Measurements from ENCODE around the gene NRXN2.
"Not testable (repeated sequence)": the region's sequence is repeated elsewhere in the genome, so short reads cannot be mapped to it uniquely, and the experiment has no call there.

The NRXN2 gene

GRCh38 chr11:64599698-64600211, 123.2 kb downstream of the NRXN2 start:
- H3K4me2 ChIP-seq: no peak overlapping the region
- H2AFZ ChIP-seq (ENCODE audit: low read depth): no peak overlapping the region
- TF ChIP-seq, protein P1, sequence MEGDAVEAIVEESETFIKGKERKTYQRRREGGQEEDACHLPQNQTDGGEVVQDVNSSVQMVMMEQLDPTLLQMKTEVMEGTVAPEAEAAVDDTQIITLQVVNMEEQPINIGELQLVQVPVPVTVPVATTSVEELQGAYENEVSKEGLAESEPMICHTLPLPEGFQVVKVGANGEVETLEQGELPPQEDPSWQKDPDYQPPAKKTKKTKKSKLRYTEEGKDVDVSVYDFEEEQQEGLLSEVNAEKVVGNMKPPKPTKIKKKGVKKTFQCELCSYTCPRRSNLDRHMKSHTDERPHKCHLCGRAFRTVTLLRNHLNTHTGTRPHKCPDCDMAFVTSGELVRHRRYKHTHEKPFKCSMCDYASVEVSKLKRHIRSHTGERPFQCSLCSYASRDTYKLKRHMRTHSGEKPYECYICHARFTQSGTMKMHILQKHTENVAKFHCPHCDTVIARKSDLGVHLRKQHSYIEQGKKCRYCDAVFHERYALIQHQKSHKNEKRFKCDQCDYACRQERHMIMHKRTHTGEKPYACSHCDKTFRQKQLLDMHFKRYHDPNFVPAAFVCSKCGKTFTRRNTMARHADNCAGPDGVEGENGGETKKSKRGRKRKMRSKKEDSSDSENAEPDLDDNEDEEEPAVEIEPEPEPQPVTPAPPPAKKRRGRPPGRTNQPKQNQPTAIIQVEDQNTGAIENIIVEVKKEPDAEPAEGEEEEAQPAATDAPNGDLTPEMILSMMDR (conservative IDR thresholded peaks at IDR 0.05; ENCODE audit: low read depth, low read length): no peak

DNA sequence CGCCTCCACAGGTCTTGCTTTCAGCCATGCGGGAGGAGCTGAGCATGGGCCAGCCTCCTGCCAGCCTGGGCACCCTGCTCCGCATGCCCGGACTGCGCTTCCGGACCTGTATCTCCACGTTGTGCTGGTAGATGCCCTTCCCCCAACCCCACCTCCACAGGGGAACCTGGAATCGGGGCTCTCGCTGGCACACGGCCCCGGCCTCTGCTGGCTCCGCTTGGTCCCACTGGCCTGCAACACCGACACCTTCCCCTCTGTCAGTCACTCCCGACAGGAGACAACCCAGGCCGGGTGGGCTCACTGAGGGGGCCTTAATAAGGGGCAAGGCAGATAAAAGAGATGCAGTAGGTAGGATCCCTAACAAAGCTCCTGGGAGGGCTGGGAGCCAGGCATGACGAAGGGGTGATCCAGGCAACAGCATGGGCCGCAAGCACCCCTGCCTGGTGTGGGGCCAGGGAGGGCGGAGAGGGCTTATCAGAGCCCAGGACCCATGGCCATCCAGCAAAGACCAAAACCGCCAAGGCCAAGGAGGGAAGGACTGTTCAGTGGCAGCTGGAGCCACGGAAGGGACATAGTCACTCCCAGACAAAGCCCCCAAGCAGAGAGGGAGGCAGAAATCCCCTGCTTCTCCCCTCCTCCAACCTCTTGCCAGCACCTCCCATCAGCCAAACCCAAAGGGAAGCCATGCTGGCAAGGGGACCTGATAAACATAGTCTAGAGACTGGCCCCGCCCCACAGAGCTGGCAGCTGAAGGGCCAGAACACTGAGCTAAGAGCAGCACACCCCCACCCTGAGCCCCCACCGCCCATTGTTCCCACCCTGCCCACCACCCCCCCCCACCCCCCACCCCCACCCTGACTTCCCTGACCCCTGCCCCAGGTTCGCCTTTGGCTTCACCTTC, 124.0 kb downstream of the NRXN2 start:
- H3K4me3 ChIP-seq (IDR thresholded peaks at IDR 0.05; ENCODE audit: insufficient read depth, low read depth, low read length): no peak overlapping the region
- no peak overlapping the region for H3K27ac ChIP-seq
- no peaks in the 10 kb centered on the region for H4K20me1 ChIP-seq (ENCODE audit: insufficient read depth)
- H3K4me2 ChIP-seq: no peak overlapping the region
- H3K79me2 ChIP-seq (ENCODE audit: insufficient read depth, low read depth): no peaks in the 10 kb centered on the region
- peaks cover 53% of the 10 kb centered on the region for H3K27me3 ChIP-seq (ENCODE audit: insufficient read depth, low read depth)
- H2AFZ ChIP-seq (ENCODE audit: low read depth): no peak overlapping the region
- no peak overlapping the region for H3K9ac ChIP-seq
- TF ChIP-seq, protein P1 (conservative IDR thresholded peaks at IDR 0.05; ENCODE audit: low read depth, low read length): no peak
- H3K4me1 ChIP-seq (ENCODE audit: low read depth, poor library complexity, severe bottlenecking): no peaks in the 10 kb centered on the region
- no peaks in the 10 kb centered on the region for H3K36me3 ChIP-seq (ENCODE audit: insufficient read depth)

More at GRCh38 chr11:64599698-64600211, 123.2 kb downstream of the NRXN2 start:
- no peak overlapping the region for H3K4me3 ChIP-seq (IDR thresholded peaks at IDR 0.05; ENCODE audit: insufficient read depth, low read depth, low read length)
- no peak overlapping the region for H3K27ac ChIP-seq
- H4K20me1 ChIP-seq (ENCODE audit: insufficient read depth): no peaks in the 10 kb centered on the region
- H3K36me3 ChIP-seq (ENCODE audit: insufficient read depth): no peaks in the 10 kb centered on the region
- H3K9ac ChIP-seq: no peak overlapping the region
- H3K4me1 ChIP-seq (ENCODE audit: low read depth, poor library complexity, severe bottlenecking): no peaks in the 10 kb centered on the region
- no peaks in the 10 kb centered on the region for H3K79me2 ChIP-seq (ENCODE audit: insufficient read depth, low read depth)
- peaks cover 55% of the 10 kb centered on the region for H3K27me3 ChIP-seq (ENCODE audit: insufficient read depth, low read depth)

DNA sequence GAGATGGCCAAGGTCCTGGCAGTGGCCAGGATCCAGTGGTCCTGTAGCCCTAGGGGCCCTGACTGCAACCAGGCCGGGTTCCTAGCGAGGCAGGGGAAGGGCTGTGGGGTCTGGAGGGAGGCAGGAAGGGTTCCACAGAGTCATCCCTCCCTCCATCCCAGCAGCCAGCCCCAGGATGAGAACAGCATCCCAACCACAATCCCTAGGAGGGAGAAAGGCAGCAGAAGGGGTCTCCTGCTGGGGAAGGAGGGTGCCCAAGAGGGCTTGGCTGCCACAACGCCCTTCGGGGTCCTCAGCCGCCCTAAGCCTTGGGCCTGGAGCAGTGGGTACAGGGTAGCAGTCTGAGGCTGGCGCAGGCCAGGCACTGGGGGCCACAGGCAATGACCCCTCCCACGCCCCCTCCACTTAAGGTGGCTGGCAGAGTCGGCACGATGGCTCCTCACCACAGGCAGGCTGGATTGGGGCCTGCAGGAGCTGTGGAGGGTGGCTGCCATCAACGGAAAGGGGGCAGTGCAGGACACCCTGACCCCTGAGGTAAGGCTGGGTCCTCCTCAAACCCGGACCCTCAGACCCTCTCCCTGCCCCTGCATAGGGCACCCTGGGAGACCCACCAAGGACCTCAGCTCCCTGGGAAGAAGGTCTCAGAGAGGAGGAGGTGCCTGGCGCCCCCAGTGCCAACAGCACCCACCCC, 124.7 kb downstream of the NRXN2 start:
- Histone ChIP-seq H3K27ac (no peak overlapping the region), H2AFZ (ENCODE audit: low read depth) (no peak overlapping the region), H3K4me2 (no peak overlapping the region), H3K4me3 (IDR thresholded peaks at IDR 0.05; ENCODE audit: insufficient read depth, low read depth, low read length) (no peak overlapping the region), H3K4me1 (ENCODE audit: low read depth, poor library complexity, severe bottlenecking) (no peaks in the 10 kb centered on the region), H4K20me1 (ENCODE audit: insufficient read depth) (no peaks in the 10 kb centered on the region), H3K27me3 (ENCODE audit: insufficient read depth, low read depth) (peaks cover 53% of the 10 kb centered on the region), H3K36me3 (ENCODE audit: insufficient read depth) (no peaks in the 10 kb centered on the region), H3K9ac (no peak overlapping the region), H3K79me2 (ENCODE audit: insufficient read depth, low read depth) (no peaks in the 10 kb centered on the region)
- TF ChIP-seq, protein P1 (conservative IDR thresholded peaks at IDR 0.05; ENCODE audit: low read depth, low read length): no peak

GRCh38 chr11:64597671-64598101, 125.3 kb downstream of the NRXN2 start:
- no peak overlapping the region for H3K9ac ChIP-seq

DNA sequence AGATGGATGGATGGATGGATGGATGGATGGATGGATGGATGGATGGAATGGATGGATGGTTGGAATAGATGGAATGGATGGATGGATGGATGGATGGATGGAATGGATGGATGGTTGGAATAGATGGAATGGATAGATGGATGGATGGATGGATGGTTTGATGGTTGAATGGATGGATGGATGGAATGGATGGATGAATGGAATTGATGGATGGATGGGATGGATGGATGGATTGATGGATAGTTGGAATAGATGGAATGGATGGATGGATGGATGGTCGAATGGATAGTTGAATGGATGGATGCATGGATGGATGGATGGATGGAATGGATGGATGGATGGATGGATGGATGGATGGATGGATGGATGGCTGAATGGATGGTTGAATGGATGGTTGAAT, 127.1 kb downstream of the NRXN2 start:
- not testable (repeated sequence) for H3K4me3 ChIP-seq (IDR thresholded peaks at IDR 0.05; ENCODE audit: insufficient read depth, low read depth, low read length); H3K4me1 ChIP-seq (ENCODE audit: low read depth, poor library complexity, severe bottlenecking); H3K36me3 ChIP-seq (ENCODE audit: insufficient read depth); H4K20me1 ChIP-seq (ENCODE audit: insufficient read depth); H3K4me2 ChIP-seq; H3K9ac ChIP-seq; H2AFZ ChIP-seq (ENCODE audit: low read depth); H3K79me2 ChIP-seq (ENCODE audit: insufficient read depth, low read depth); H3K27ac ChIP-seq
- H3K27me3 ChIP-seq (ENCODE audit: insufficient read depth, low read depth): peaks cover 51% of the 10 kb centered on the region; the same call in 1 of the 2 replicates

More at GRCh38 chr11:64597671-64598101, 125.3 kb downstream of the NRXN2 start:
- Histone ChIP-seq H2AFZ (ENCODE audit: low read depth) (no peak overlapping the region), H3K4me3 (IDR thresholded peaks at IDR 0.05; ENCODE audit: insufficient read depth, low read depth, low read length) (no peak overlapping the region), H3K27ac (no peak overlapping the region), H3K27me3 (ENCODE audit: insufficient read depth, low read depth) (peaks cover 53% of the 10 kb centered on the region; the same call in 1 of the 2 replicates), H3K4me1 (ENCODE audit: low read depth, poor library complexity, severe bottlenecking) (no peaks in the 10 kb centered on the region), H4K20me1 (ENCODE audit: insufficient read depth) (no peaks in the 10 kb centered on the region), H3K36me3 (ENCODE audit: insufficient read depth) (no peaks in the 10 kb centered on the region), H3K79me2 (ENCODE audit: insufficient read depth, low read depth) (no peaks in the 10 kb centered on the region), H3K4me2 (no peak overlapping the region)
- TF ChIP-seq, protein P1 (conservative IDR thresholded peaks at IDR 0.05; ENCODE audit: low read depth, low read length): no peak

Measured in KMS-11 (cell line).